H1 (cell line): Measurements from ENCODE around the gene TRDN. TPM values are rescaled to one million over a fixed set of nuclear protein-coding genes. Genes with fewer than 3 reads are reported as not detected.

Source experiments
- CHD7 ChIP-seq: fragments of 300-600 bp; sonication (generic); IDR thresholded peaks from 2 replicates; pipeline ENCODE4 v1.7.1; 2012; ENCODE audit warnings: low read length, moderate library complexity, mild to moderate bottlenecking, inconsistent platforms; ENCODE audit not compliant: insufficient replicate concordance
- CTBP2 ChIP-seq: IDR thresholded peaks from 2 replicates; pipeline ENCODE4 v1.7.0; 2011; ENCODE audit warnings: borderline replicate concordance, mild to moderate bottlenecking, moderate library complexity, mixed read lengths, low read length; ENCODE audit not compliant: insufficient read depth, insufficient read length
- EZH2 ChIP-seq: fragments of 200-600 bp; sonication (generic); IDR thresholded peaks from 2 replicates; pipeline ENCODE4 v1.7.1; 2012; ENCODE audit warnings: low read depth, mild to moderate bottlenecking, moderate library complexity, low read length, inconsistent platforms; ENCODE audit not compliant: severe bottlenecking
- HDAC2 ChIP-seq, 2 experiments: fragments of 300-600 bp in 1 of 2; sonication (generic) in 1 of 2; IDR thresholded peaks; 2 replicates each; pipeline ENCODE4 v1.6.1; 2011 to 2012; ENCODE audit warnings: low read depth in 2 of 2, low read length in 2 of 2, mild to moderate bottlenecking in 2 of 2, moderate library complexity in 2 of 2, borderline replicate concordance in 1 of 2, inconsistent platforms in 1 of 2
- PHF8 ChIP-seq: fragments of 200-600 bp; sonication (generic); conservative IDR thresholded peaks from 2 replicates; pipeline ENCODE4 v1.7.1; 2012; ENCODE audit warnings: low read depth, mild to moderate bottlenecking, inconsistent platforms, low read length, moderate library complexity
- RBBP5 ChIP-seq: IDR thresholded peaks from 2 replicates; pipeline ENCODE4 v1.7.1; 2012; ENCODE audit warnings: low read depth, mild to moderate bottlenecking, inconsistent platforms, low read length, moderate library complexity, borderline replicate concordance
- SUZ12 ChIP-seq: fragments of 200-600 bp; sonication (generic); IDR thresholded peaks from 2 replicates; pipeline ENCODE4 v1.6.1; 2012; ENCODE audit warnings: mild to moderate bottlenecking, inconsistent platforms, low read length, moderate library complexity, mixed read lengths
- polyA plus RNA-seq, 7 experiments: library from polyadenylated mRNA; depleted of rRNA in 3 of 7; stranded (reverse) in 5 of 7; unstranded in 2 of 7; fragments of >200 nt in 5 of 7; fragments of 200-250 nt in 2 of 7; gene quantifications; 1 replicate in 5 of 7; 2 replicates in 1 of 7; 4 replicates in 1 of 7; pipeline versions ENCODE4 v1.2.1 to v1.2.3, GENCODE V29; 2011 to 2013; ENCODE audit warnings: missing spikeins in 2 of 7, mixed read lengths in 2 of 7
- total RNA-seq: library from RNA; stranded (reverse); fragmentation: NEBNext Ultra II Directional; extraction: Animal tissue kit (Norgen Biotek cat#: 25700); gene quantifications from 2 replicates; pipeline ENCODE4 v1.2.1, GENCODE V29; 2021

TRDN gene
- total and polyA plus RNA-seq, 2 of the 8 experiments (the other 6 are each of a cell fraction or from before 2014, with no cell fraction given) = 1.6 to 41.6 TPM

GRCh38 chr6:123352279-123352678 is 284.5 kb downstream of the TRDN start (continued):
- no peak for TF ChIP-seq CHD7
- TF ChIP-seq PHF8 = no peak
- TF ChIP-seq RBBP5 = no peak
- TF ChIP-seq HDAC2 (IDR thresholded peaks at IDR 0.05; ENCODE audit: borderline replicate concordance in 1 of 2, low read depth in 2 of 2, low read length in 2 of 2) = no peak
- TF ChIP-seq EZH2 = no peak
- TF ChIP-seq CTBP2 = no peak
- TF ChIP-seq SUZ12 = no peak
